Endothelial cell of umbilical vein (primary cell): ENCODE data around the gene RRP1.
"Not testable (repeated sequence)": the region's sequence is repeated elsewhere in the genome, so short reads cannot be mapped to it uniquely, and the experiment has no call there.

Experiments
- CTCF ChIP-seq, 2 donors: IDR thresholded peaks; 1 replicate in 1 of 2; 2 replicates in 1 of 2; pipeline ENCODE4 v1.5.1; 2011; ENCODE audit warnings: low read length in 2 of 2, mild to moderate bottlenecking in 2 of 2, moderate library complexity in 2 of 2, control low read depth in 1 of 2, inconsistent platforms in 1 of 2, low read depth in 1 of 2; ENCODE audit not compliant: insufficient read depth in 1 of 2; ENCODE audit errors: extremely low read depth in 1 of 2
- EZH2 ChIP-seq: IDR thresholded peaks from 2 replicates; pipeline ENCODE4 v1.6.1; 2012; ENCODE audit warnings: borderline replicate concordance, low read depth, mild to moderate bottlenecking, moderate library complexity, low read length, inconsistent platforms; ENCODE audit not compliant: severe bottlenecking
- POLR2A ChIP-seq: IDR thresholded peaks from 2 replicates; pipeline ENCODE4 v1.6.1; 2012; ENCODE audit warnings: low read depth, mild to moderate bottlenecking, control low read depth, low read length
- TF ChIP-seq, protein P1 (sequence below): IDR thresholded peaks from 2 replicates; pipeline ENCODE4 v1.6.1; 2011; ENCODE audit not compliant: insufficient read depth, insufficient read length

DNA sequence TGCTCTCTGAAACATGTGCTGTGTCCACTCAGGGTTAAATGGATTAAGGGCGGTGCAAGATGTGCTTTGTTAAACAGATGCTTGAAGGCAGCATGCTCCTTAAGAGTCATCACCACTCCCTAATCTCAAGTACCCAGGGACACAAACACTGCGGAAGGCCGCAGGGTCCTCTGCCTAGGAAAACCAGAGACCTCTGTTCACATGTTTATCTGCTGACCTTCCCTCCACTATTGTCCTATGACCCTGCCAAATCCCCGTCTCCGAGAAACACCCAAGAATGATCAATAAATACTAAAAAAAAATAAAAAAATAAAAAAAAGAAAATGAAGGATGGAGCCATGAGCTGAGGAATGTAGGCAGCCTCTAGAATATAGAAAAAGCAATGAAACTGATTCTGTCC lies 33.4 kb downstream of the RRP1 start:
- not testable (repeated sequence) for TF ChIP-seq POLR2A; CTCF (IDR thresholded peaks at IDR 0.05; ENCODE audit: extremely low read depth in 1 of 2, insufficient read depth in 1 of 2, low read depth in 1 of 2, low read length in 2 of 2); EZH2
- TF ChIP-seq, protein P1, sequence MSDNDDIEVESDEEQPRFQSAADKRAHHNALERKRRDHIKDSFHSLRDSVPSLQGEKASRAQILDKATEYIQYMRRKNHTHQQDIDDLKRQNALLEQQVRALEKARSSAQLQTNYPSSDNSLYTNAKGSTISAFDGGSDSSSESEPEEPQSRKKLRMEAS, result not testable (repeated sequence)
